ENCODE data around the gene CAMK2D. TPM values are rescaled to one million over a fixed set of nuclear protein-coding genes. Genes with fewer than 3 reads are reported as not detected.
A peak's percentile ranks its signal among the peaks of the same experiment; 100 is the strongest.

The CAMK2D gene
- total and polyA plus RNA-seq, 2 experiments from 2014 or later: 4.9 to 14.6 TPM

GRCh38 chr4:113561092-113561491 lies 200.4 kb downstream of the CAMK2D start:
- ATAC-seq (no peak), DNase-seq (ENCODE audit: low spot score) (no peak)
- Histone ChIP-seq H3K36me3 (ENCODE audit: insufficient read depth) (no peaks in the 10 kb centered on the region), H3K4me1 (ENCODE audit: insufficient read depth) (peaks cover 9% of the 10 kb centered on the region; the same call in 1 of the 2 replicates), H3F3A (replicated peaks; ENCODE audit: low read depth) (no peaks in the 10 kb centered on the region), H3K27me3 (ENCODE audit: insufficient read depth) (no peaks in the 10 kb centered on the region), H3K4me2 (no peak overlapping the region), H4K20me1 (replicated peaks; ENCODE audit: insufficient read depth) (no peaks in the 10 kb centered on the region), H3K4me3 (no peak overlapping the region), H3K79me2 (replicated peaks; ENCODE audit: insufficient read depth) (no peaks in the 10 kb centered on the region), H2AFZ (no peak overlapping the region), H3K9me2 (ENCODE audit: insufficient read depth) (no peaks in the 10 kb centered on the region), H3K27ac (ENCODE audit: low read depth) (no peak overlapping the region; the same call in 1 of the 2 replicates)
- H3K4me1 Mint-ChIP-seq: peaks cover 17% of the 10 kb centered on the region
- peak overlapping the region; percentile 64 for H3K27ac Mint-ChIP-seq
- no peak overlapping the region for H3K4me3 Mint-ChIP-seq
- H3K36me3 Mint-ChIP-seq (ENCODE audit: low read depth): no peaks in the 10 kb centered on the region
- H3K9me3 Mint-ChIP-seq: no peaks in the 10 kb centered on the region
- H3K27me3 Mint-ChIP-seq (ENCODE audit: insufficient read depth, low read depth, poor library complexity): no peaks in the 10 kb centered on the region
- no peak for TF ChIP-seq CTCF (conservative IDR thresholded peaks at IDR 0.05; ENCODE audit: low read depth in 2 of 2)
- no peak for TF ChIP-seq ZNF462 (CRISPR knock-in tag; IDR thresholded peaks at IDR 0.05)
- no peak for TF ChIP-seq POLR2AphosphoS5 (IDR thresholded peaks at IDR 0.05; ENCODE audit: low read depth)
- TF ChIP-seq NANOG (IDR thresholded peaks at IDR 0.05; ENCODE audit: borderline replicate concordance): no peak
- no peak for TF ChIP-seq ETS1 (IDR thresholded peaks at IDR 0.05)
- TF ChIP-seq EZH2phosphoT487 (IDR thresholded peaks at IDR 0.05; ENCODE audit: unreplicated experiment): no peak
- TF ChIP-seq REST (IDR thresholded peaks at IDR 0.05; ENCODE audit: unreplicated experiment): no peak
- TF ChIP-seq ZNF114 (CRISPR knock-in tag; IDR thresholded peaks at IDR 0.05): no peak
- no peak for TF ChIP-seq JUNB (IDR thresholded peaks at IDR 0.05; ENCODE audit: unreplicated experiment)
- no peak for TF ChIP-seq EZH2 (IDR thresholded peaks at IDR 0.05; ENCODE audit: low read depth, unreplicated experiment)
- TF ChIP-seq ZNF331 (CRISPR knock-in tag; IDR thresholded peaks at IDR 0.05; ENCODE audit: low read depth): no peak
- no peak for TF ChIP-seq STAT1 (IDR thresholded peaks at IDR 0.05; ENCODE audit: unreplicated experiment)
- TF ChIP-seq CREB1 (CRISPR knock-in tag; IDR thresholded peaks at IDR 0.05; ENCODE audit: low read depth): no peak
